Naive thymus-derived CD4-positive, alpha-beta T cell (primary cell): ENCODE data around the gene TCAP. TPM values are rescaled to one million over a fixed set of nuclear protein-coding genes. Genes with fewer than 3 reads are reported as not detected.

Source experiments
- ATAC-seq: fragments of 150-1000 bp; cut with Tn5 transposase; 2 replicates; pipeline ENCODE4 v1.10.0; 2021; ENCODE audit warnings: mild to moderate bottlenecking, moderate library complexity
- CTCF ChIA-PET: fragments of 350-600 bp; sonication (Branson Sonifier 250); formaldehyde crosslinking; loops from one replicate; lab custom pipeline; 2021; ENCODE audit warnings: antibody characterized with exemption; lab: Charles Lee
- POLR2A ChIA-PET: fragments of 350-600 bp; sonication (Branson Sonifier 250); formaldehyde crosslinking; loops from one replicate; lab custom pipeline; 2021; ENCODE audit warnings: antibody characterized with exemption, inconsistent platforms; lab: Charles Lee
- DNase-seq, 9 donors: peaks; one replicate each; pipeline versions ENCODE4 v3.0.0 to v3.0.0-alpha.2; 2020 to 2022; ENCODE audit warnings: mixed read lengths in 1 of 9
- H3K27ac ChIP-seq: one replicate; pipeline ENCODE4 v1.7.0; 2013; ENCODE audit warnings: mild to moderate bottlenecking, low read depth, low read length, moderate library complexity
- H3K27me3 ChIP-seq, 2 donors: one replicate each; pipeline ENCODE4 v1.7.0; 2013; ENCODE audit warnings: low read length in 2 of 2, mild to moderate bottlenecking in 2 of 2, moderate library complexity in 2 of 2; ENCODE audit not compliant: control insufficient read depth in 2 of 2, insufficient read depth in 2 of 2
- H3K36me3 ChIP-seq, 3 experiments: 1 replicate in 2 of 3; 2 replicates in 1 of 3; pipeline ENCODE4 v1.7.0; 2013; ENCODE audit warnings: low read length in 3 of 3, mild to moderate bottlenecking in 3 of 3, moderate library complexity in 1 of 3; ENCODE audit not compliant: insufficient read depth in 3 of 3, control insufficient read depth in 2 of 3
- H3K4me1 ChIP-seq, 2 donors: one replicate each; pipeline ENCODE4 v1.7.0; 2013; ENCODE audit warnings: low read length in 2 of 2, mild to moderate bottlenecking in 2 of 2, moderate library complexity in 1 of 2; ENCODE audit not compliant: control insufficient read depth in 2 of 2, insufficient read depth in 2 of 2
- H3K4me3 ChIP-seq: 2 replicates; pipeline ENCODE4 v1.7.0; 2013; ENCODE audit warnings: mild to moderate bottlenecking, low read length
- H3K9me3 ChIP-seq, 3 experiments: 1 replicate in 2 of 3; 2 replicates in 1 of 3; pipeline ENCODE4 v1.7.0; 2013; ENCODE audit warnings: low read length in 3 of 3; ENCODE audit not compliant: control insufficient read depth in 2 of 3
- H3K27ac Mint-ChIP-seq, 9 donors: one replicate each; pipeline ENCODE4 v1.8.0; 2020 to 2022; ENCODE audit warnings: mixed read lengths in 9 of 9, mild to moderate bottlenecking in 8 of 9, moderate library complexity in 5 of 9, inconsistent platforms in 2 of 9
- H3K27me3 Mint-ChIP-seq, 5 donors: one replicate each; pipeline ENCODE4 v1.8.0; 2021 to 2022; ENCODE audit warnings: mixed read lengths in 5 of 5, mild to moderate bottlenecking in 1 of 5
- H3K36me3 Mint-ChIP-seq, 5 donors: one replicate each; pipeline ENCODE4 v1.8.0; 2020 to 2022; ENCODE audit warnings: mixed read lengths in 5 of 5, mild to moderate bottlenecking in 3 of 5, inconsistent platforms in 1 of 5
- H3K4me1 Mint-ChIP-seq, 7 donors: one replicate each; pipeline ENCODE4 v1.8.0; 2020 to 2022; ENCODE audit warnings: mixed read lengths in 7 of 7, mild to moderate bottlenecking in 3 of 7, inconsistent platforms in 1 of 7
- H3K4me3 Mint-ChIP-seq, 10 donors: one replicate each; pipeline ENCODE4 v1.8.0; 2020 to 2022; ENCODE audit warnings: mild to moderate bottlenecking in 10 of 10, mixed read lengths in 10 of 10, moderate library complexity in 6 of 10, inconsistent platforms in 2 of 10
- H3K9me3 Mint-ChIP-seq, 11 donors: one replicate each; pipeline ENCODE4 v1.8.0; 2020 to 2022; ENCODE audit warnings: mixed read lengths in 11 of 11, mild to moderate bottlenecking in 4 of 11, inconsistent platforms in 1 of 11, moderate library complexity in 1 of 11
- intact Hi-C, 2 donors: fragments of 100-400 bp; cut with micrococcal nuclease; formaldehyde crosslinking; loops; one replicate each; pipeline ENCODE4 v1.15.1; 2023
- polyA plus RNA-seq, 2 donors: library from polyadenylated mRNA; unstranded; fragments of 300-500 nt; fragmentation: Illumina TruSeq; gene quantifications; one replicate each; pipeline ENCODE4 v1.2.3, GENCODE V29; 2021
- total RNA-seq, 6 experiments: library from RNA in 5 of 6; stranded (reverse) in 5 of 6; gene quantifications; 1 replicate in 5 of 6; 2 replicates in 1 of 6; pipeline ENCODE4 v1.2.3 and lab custom pipeline; 2021 to 2026

TCAP gene
- total and polyA plus RNA-seq, 7 experiments from 2014 or later = 0.12 to 10.5 (median 3.3) TPM; not detected in 1

- Histone ChIP-seq H3K36me3 (no peaks in the 10 kb centered on the region), H3K4me1 (peaks cover 31 to 41% of the 10 kb centered on the region in 2 donors), H3K27me3 (no peaks in the 10 kb centered on the region), H3K27ac (no peak overlapping the region), H3K9me3 (no peaks in the 10 kb centered on the region), H3K4me3 (no peak overlapping the region)
- CTCF ChIA-PET = interaction anchor here (1.1 to 1.2 kb wide), 2 partner anchors 15 to 57 kb away, joined by 3 read pairs; partner anchors contain the start of gene MIEN1
- ATAC-seq = no peak
- Mint-ChIP-seq H3K9me3 (no peaks in the 10 kb centered on the region), H3K27me3 (peaks cover 0 to 15% (median 0%) of the 10 kb centered on the region in 5 donors), H3K4me1 (peaks cover 28 to 51% (median 42%) of the 10 kb centered on the region in 7 donors), H3K36me3 (peaks cover 0 to 10% (median 0%) of the 10 kb centered on the region in 5 donors), H3K4me3 (no peak overlapping the region), H3K27ac (no peak overlapping the region)
- POLR2A ChIA-PET = interaction anchor here (0.6 to 0.9 kb wide), 2 partner anchors 178 to 280 kb away, joined by 3 read pairs; no protein-coding TSS in a partner anchor
- intact Hi-C loops = no loop called here
- no peak for DNase-seq
Measured at GRCh38 chr17:39674179-39674578, 9.0 kb downstream of the TCAP start.

DNA sequence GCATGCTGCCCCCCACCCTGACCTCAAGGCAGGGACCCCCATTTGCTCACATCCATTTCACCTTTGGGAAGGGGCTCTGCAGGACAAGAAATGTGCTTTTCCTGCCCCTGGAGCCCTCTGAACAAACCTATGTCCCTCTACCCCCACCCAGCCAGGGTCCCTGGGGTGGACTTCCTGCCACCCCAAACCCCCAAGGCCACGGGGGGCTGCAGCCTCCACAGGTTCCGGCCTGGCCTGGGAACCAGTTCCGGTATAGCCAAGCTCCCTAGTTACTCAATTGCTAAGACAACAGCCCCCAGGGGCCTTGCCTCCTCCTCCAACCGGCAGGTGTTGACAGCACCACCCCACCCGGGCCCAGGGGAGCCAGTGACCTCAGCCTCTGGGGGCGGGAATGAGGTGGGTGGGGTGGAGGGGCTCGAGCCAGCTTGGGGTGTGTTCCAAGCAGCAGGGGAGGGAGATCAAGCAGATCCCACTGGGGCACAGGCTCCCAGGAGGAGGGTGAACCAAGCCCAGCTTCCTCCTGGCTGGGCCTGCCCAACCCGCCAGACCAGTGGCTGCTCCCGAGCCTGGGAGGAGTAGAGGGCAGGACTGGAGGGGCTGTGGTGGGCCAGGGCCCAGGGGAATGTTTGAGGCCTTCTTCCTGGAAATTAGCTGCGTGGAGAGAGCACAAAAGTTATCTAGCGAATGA, 9.7 kb downstream of the TCAP start:
- H3K27me3 ChIP-seq = no peaks in the 10 kb centered on the region
- no peak for ATAC-seq
- Mint-ChIP-seq H3K27me3 (peaks cover 0 to 9% (median 0%) of the 10 kb centered on the region in 5 donors), H3K9me3 (no peaks in the 10 kb centered on the region), H3K27ac (peak overlapping the region in 5 of 9 donors; percentile 55 to 78 (median 68)), H3K4me1 (peaks cover 35 to 58% (median 49%) of the 10 kb centered on the region in 7 donors), H3K4me3 (peak overlapping the region in 1 of 10 donors; percentile 72), H3K36me3 (peaks cover 0 to 10% (median 0%) of the 10 kb centered on the region in 5 donors)
- H3K4me3 ChIP-seq = no peak overlapping the region
- no peaks in the 10 kb centered on the region for H3K36me3 ChIP-seq
- H3K4me1 ChIP-seq = peaks cover 38 to 48% of the 10 kb centered on the region in 2 donors
- DNase-seq = no peak
- intact Hi-C loops = no loop called here
- ChIA-PET CTCF (interaction anchor here (1.1 to 1.6 kb wide), 4 partner anchors 8 to 56 kb away, joined by 3 to 4 read pairs (median 3); partner anchors contain the start of gene MIEN1), POLR2A (interaction anchor here (0.5 to 1.2 kb wide), 3 partner anchors 8 to 177 kb away, joined by 3 to 4 read pairs (median 3); no protein-coding TSS in a partner anchor)
- no peaks in the 10 kb centered on the region for H3K9me3 ChIP-seq
- no peak overlapping the region for H3K27ac ChIP-seq

DNA sequence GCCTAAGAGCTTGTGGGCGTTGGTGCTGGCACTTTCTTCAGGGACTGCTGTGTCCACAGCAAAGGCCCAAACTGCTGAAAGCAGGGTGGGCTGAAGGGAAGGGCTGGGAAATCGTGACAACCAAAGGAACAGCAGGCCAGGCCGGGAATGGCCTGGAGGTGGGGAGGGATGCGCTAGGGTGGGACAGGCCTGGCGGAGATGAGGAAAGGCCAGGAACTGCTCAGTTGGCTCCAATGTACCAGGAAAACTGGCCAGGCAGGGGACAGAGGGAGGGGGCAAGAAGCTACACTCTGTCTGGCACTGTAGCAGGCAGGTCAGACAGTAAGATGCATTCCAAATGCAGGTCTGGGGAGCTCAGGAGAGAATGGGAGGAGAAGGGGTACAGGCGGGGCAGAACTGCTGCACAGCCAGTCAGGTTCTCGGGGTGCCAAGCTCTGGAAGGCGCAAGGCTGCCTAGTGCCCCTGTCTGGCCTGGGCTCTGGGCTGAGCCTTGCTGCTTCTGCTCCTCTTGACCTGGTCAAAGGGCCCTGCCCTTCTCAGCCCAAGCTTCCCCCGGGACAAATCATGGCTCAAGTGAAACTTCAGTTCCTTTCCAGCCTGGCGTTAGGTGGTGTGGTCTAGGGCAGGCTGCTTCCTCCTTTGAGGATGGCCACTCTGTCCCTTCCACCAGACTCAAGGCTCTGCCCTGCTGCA, 10.4 kb downstream of the TCAP start:
- peaks cover 0 to 13% (median 4%) of the 10 kb centered on the region in 5 donors for H3K36me3 Mint-ChIP-seq
- Histone ChIP-seq H3K36me3 (no peaks in the 10 kb centered on the region), H3K4me3 (no peak overlapping the region), H3K9me3 (no peaks in the 10 kb centered on the region), H3K27ac (peak overlapping the region; percentile 17), H3K27me3 (no peaks in the 10 kb centered on the region), H3K4me1 (peaks cover 45 to 55% of the 10 kb centered on the region in 2 donors)
- no peak for ATAC-seq
- H3K27ac Mint-ChIP-seq = peak overlapping the region; percentile 55 to 97 (median 89)
- H3K9me3 Mint-ChIP-seq = no peaks in the 10 kb centered on the region
- peaks cover 0 to 5% (median 0%) of the 10 kb centered on the region in 5 donors for H3K27me3 Mint-ChIP-seq
- CTCF ChIA-PET = interaction anchor here (1.1 to 1.6 kb wide), 4 partner anchors 8 to 55 kb away, joined by 3 to 4 read pairs (median 3); partner anchors contain the start of gene MIEN1
- peaks cover 40 to 65% (median 56%) of the 10 kb centered on the region in 7 donors for H3K4me1 Mint-ChIP-seq
- intact Hi-C loops = no loop called here
- POLR2A ChIA-PET = interaction anchor here (0.5 to 1.2 kb wide), 5 partner anchors 9 to 176 kb away, joined by 3 to 4 read pairs (median 3); no protein-coding TSS in a partner anchor
- H3K4me3 Mint-ChIP-seq = peak overlapping the region in 5 of 10 donors; percentile 43 to 72 (median 69)
- no peak for DNase-seq

- H3K36me3 Mint-ChIP-seq = peaks cover 0 to 18% (median 4%) of the 10 kb centered on the region in 5 donors
- peaks cover 43 to 68% (median 59%) of the 10 kb centered on the region in 7 donors for H3K4me1 Mint-ChIP-seq
- no peak overlapping the region for H3K4me3 ChIP-seq
- no peaks in the 10 kb centered on the region for H3K36me3 ChIP-seq
- no peaks in the 10 kb centered on the region for H3K27me3 ChIP-seq
- no peaks in the 10 kb centered on the region for H3K9me3 ChIP-seq
- H3K9me3 Mint-ChIP-seq = no peaks in the 10 kb centered on the region
- H3K27ac Mint-ChIP-seq = peak overlapping the region; percentile 55 to 97 (median 89)
- H3K4me1 ChIP-seq = peaks cover 45 to 63% of the 10 kb centered on the region in 2 donors
- CTCF ChIA-PET = interaction anchor here (0.6 to 1.7 kb wide), 4 partner anchors 10 to 55 kb away, joined by 3 to 4 read pairs (median 4); no protein-coding TSS in a partner anchor
- H3K27me3 Mint-ChIP-seq = peaks cover 0 to 3% (median 0%) of the 10 kb centered on the region in 5 donors
- ATAC-seq (peak; percentile 86), DNase-seq (peak in 7 of 9 donors; percentile 49 to 73 (median 58))
- POLR2A ChIA-PET = interaction anchor here (0.7 to 1.4 kb wide), 5 partner anchors 9 to 80 kb away, joined by 3 to 4 read pairs (median 3); partner anchors contain the start of gene PGAP3
- H3K4me3 Mint-ChIP-seq = peak overlapping the region in 8 of 10 donors; percentile 6 to 70 (median 50)
- intact Hi-C loops = no loop called here
- H3K27ac ChIP-seq = peak overlapping the region; percentile 17
Measured at GRCh38 chr17:39676198-39676819, 11.2 kb downstream of the TCAP start.

DNA sequence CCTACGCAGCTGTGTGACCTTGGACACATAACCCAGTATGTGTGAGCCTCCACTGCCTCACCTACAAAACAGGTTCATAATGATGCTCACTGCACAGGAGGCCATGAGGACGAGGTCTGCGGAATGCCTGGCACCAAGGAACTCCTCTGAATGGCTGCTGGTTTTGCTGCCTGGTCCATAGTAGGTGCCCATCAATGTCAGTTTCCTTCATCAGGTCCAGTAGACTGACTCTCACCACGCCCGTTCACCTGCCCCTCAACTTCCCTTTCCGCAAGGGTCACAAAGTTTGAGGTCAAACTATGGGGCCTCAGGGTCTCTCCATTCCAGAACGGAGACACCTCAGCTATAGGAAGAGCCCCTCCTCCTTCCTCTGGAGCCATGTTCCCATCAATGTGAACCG, 11.9 kb downstream of the TCAP start:
- ChIA-PET CTCF (interaction anchor here (1.7 kb wide), 1 partner anchor 10 kb away, joined by 4 read pairs; no protein-coding TSS in a partner anchor), POLR2A (interaction anchor here (0.8 to 3.7 kb wide), 3 partner anchors 10 to 53 kb away, joined by 3 to 43 read pairs (median 3); partner anchors contain the start of genes MIEN1 and PGAP3)
- H3K27me3 ChIP-seq = no peaks in the 10 kb centered on the region
- Mint-ChIP-seq H3K4me1 (peaks cover 37 to 62% (median 54%) of the 10 kb centered on the region in 7 donors), H3K27ac (peak overlapping the region; percentile 55 to 97 (median 83)), H3K4me3 (peak overlapping the region in 2 of 10 donors; percentile 57 to 69), H3K36me3 (peaks cover 0 to 18% (median 4%) of the 10 kb centered on the region in 5 donors), H3K27me3 (no peaks in the 10 kb centered on the region), H3K9me3 (no peaks in the 10 kb centered on the region)
- intact Hi-C loops = no loop called here
- H3K27ac ChIP-seq = no peak overlapping the region
- no peaks in the 10 kb centered on the region for H3K36me3 ChIP-seq
- DNase-seq = no peak
- no peak for ATAC-seq
- H3K9me3 ChIP-seq = no peaks in the 10 kb centered on the region
- H3K4me3 ChIP-seq = no peak overlapping the region
- peaks cover 45 to 65% of the 10 kb centered on the region in 2 donors for H3K4me1 ChIP-seq
